Lung (tissue), 12 donors: ENCODE data around the gene ADRB2. TPM values are rescaled to one million over a fixed set of nuclear protein-coding genes. Genes with fewer than 3 reads are reported as not detected.
A peak's percentile ranks its signal among the peaks of the same experiment; 100 is the strongest.

Experiments
- ATAC-seq: fragments of 200-7000 bp; cut with Tn5 transposase; one replicate; pipeline ENCODE4 v1.9.1; 2020; ENCODE audit warnings: moderate number of reproducible peaks; ENCODE audit not compliant: insufficient read depth, low FRiP score
- DNase-seq, 3 donors: peaks; one replicate each; pipeline ENCODE4 v3.0.0-alpha.2; 2013 to 2017
- H3K27ac ChIP-seq, 2 donors: one replicate each; pipeline ENCODE4 v1.5.1; 2013; ENCODE audit warnings: mild to moderate bottlenecking in 2 of 2, moderate library complexity in 2 of 2, control low read depth in 1 of 2, inconsistent platforms in 1 of 2, low read depth in 1 of 2, low read length in 1 of 2
- H3K27me3 ChIP-seq, 3 donors: one replicate each; pipeline ENCODE4 v1.5.1; 2013; ENCODE audit warnings: low read length in 2 of 3; ENCODE audit not compliant: control insufficient read depth in 3 of 3, insufficient read depth in 3 of 3
- H3K36me3 ChIP-seq, 4 donors: one replicate each; pipeline ENCODE4 v1.5.1; 2013; ENCODE audit warnings: low read length in 4 of 4, mild to moderate bottlenecking in 1 of 4, moderate library complexity in 1 of 4; ENCODE audit not compliant: control insufficient read depth in 4 of 4, insufficient read depth in 4 of 4
- H3K4me1 ChIP-seq, 5 donors: one replicate each; pipeline ENCODE4 v1.5.1; 2013; ENCODE audit warnings: low read length in 5 of 5, mild to moderate bottlenecking in 2 of 5, moderate library complexity in 1 of 5; ENCODE audit not compliant: control insufficient read depth in 5 of 5, insufficient read depth in 5 of 5
- H3K4me3 ChIP-seq: one replicate; pipeline ENCODE4 v1.5.1; 2013; ENCODE audit warnings: mild to moderate bottlenecking, control low read depth, moderate library complexity
- H3K9ac ChIP-seq, 2 donors: one replicate each; pipeline ENCODE4 v1.5.1; 2013; ENCODE audit warnings: low read length in 2 of 2, control low read depth in 1 of 2; ENCODE audit not compliant: insufficient read depth in 1 of 2
- H3K9me3 ChIP-seq, 4 donors: one replicate each; pipeline ENCODE4 v1.5.1; 2013; ENCODE audit warnings: low read length in 3 of 4, mild to moderate bottlenecking in 1 of 4, moderate library complexity in 1 of 4; ENCODE audit not compliant: control insufficient read depth in 4 of 4, insufficient read depth in 3 of 4
- WGBS, 2 donors: extraction: QIAGEN DNeasy Blood & Tissue Kit; methylation state at CpG; one replicate each; pipeline ENCODE4 v1.1.7; 2013; 5-methylcytosine and 5-hydroxymethylcytosine counted together
- polyA plus RNA-seq, 2 donors: library from polyadenylated mRNA; stranded (reverse); fragments of 200-250 nt; gene quantifications; one replicate each; pipeline ENCODE4 v1.2.1, GENCODE V29; 2013
- total RNA-seq, 2 donors: library from RNA; depleted of rRNA in 1 of 2; stranded (reverse); fragments of >200 nt in 1 of 2; gene quantifications; one replicate each; pipeline ENCODE4 v1.2.1, GENCODE V29; 2014 to 2021
- TF ChIP-seq, protein P1 (sequence below): IDR thresholded peaks from 2 replicates; pipeline ENCODE4 v1.5.1; 2012; ENCODE audit warnings: mild to moderate bottlenecking; ENCODE audit errors: control extremely low read depth, extremely low read depth
- donor health status: control.
- donor health status: control.
- donor health status: Bipolar disorder and iron deficiency.
- donor health status: healthy.
- donor health status: DM: yes; HTN: yes; CAD: no.

The ADRB2 gene
- total and polyA plus RNA-seq, 4 donors: 3.5 to 18.4 (median 9.5) TPM

DNA sequence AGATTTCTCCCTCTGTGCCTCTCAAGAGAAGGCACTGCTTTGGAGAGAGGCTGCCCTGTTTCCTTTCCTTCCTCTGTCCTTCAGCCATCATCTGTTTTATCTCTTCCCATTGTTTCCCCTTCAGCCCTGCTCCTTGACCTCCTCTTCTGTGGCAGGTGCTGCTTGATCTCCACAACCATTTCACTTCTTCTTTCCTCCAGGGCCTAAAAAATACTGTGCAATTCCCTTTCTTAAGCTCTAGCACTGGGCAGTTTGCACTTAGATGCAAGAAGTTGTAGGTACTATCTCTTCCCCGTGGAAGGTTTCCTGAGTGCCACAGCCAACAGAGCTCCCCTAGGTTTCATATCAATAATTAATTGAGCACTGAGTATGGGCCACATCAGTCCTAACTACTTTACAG, 8.8 kb upstream of the ADRB2 start:
- Histone ChIP-seq H3K4me3 (no peak overlapping the region), H3K36me3 (no peaks in the 10 kb centered on the region), H3K9ac (no peak overlapping the region), H3K27me3 (no peaks in the 10 kb centered on the region), H3K9me3 (no peaks in the 10 kb centered on the region), H3K27ac (no peak overlapping the region), H3K4me1 (peaks cover 0 to 37% (median 10%) of the 10 kb centered on the region in 5 donors)
- DNase-seq: no peak
- TF ChIP-seq, protein P1, sequence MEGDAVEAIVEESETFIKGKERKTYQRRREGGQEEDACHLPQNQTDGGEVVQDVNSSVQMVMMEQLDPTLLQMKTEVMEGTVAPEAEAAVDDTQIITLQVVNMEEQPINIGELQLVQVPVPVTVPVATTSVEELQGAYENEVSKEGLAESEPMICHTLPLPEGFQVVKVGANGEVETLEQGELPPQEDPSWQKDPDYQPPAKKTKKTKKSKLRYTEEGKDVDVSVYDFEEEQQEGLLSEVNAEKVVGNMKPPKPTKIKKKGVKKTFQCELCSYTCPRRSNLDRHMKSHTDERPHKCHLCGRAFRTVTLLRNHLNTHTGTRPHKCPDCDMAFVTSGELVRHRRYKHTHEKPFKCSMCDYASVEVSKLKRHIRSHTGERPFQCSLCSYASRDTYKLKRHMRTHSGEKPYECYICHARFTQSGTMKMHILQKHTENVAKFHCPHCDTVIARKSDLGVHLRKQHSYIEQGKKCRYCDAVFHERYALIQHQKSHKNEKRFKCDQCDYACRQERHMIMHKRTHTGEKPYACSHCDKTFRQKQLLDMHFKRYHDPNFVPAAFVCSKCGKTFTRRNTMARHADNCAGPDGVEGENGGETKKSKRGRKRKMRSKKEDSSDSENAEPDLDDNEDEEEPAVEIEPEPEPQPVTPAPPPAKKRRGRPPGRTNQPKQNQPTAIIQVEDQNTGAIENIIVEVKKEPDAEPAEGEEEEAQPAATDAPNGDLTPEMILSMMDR: no peak
- 66 to 72% methylated on average over 1 of the region's 1 CpG for WGBS, 2 donors
- ATAC-seq: no peak

DNA sequence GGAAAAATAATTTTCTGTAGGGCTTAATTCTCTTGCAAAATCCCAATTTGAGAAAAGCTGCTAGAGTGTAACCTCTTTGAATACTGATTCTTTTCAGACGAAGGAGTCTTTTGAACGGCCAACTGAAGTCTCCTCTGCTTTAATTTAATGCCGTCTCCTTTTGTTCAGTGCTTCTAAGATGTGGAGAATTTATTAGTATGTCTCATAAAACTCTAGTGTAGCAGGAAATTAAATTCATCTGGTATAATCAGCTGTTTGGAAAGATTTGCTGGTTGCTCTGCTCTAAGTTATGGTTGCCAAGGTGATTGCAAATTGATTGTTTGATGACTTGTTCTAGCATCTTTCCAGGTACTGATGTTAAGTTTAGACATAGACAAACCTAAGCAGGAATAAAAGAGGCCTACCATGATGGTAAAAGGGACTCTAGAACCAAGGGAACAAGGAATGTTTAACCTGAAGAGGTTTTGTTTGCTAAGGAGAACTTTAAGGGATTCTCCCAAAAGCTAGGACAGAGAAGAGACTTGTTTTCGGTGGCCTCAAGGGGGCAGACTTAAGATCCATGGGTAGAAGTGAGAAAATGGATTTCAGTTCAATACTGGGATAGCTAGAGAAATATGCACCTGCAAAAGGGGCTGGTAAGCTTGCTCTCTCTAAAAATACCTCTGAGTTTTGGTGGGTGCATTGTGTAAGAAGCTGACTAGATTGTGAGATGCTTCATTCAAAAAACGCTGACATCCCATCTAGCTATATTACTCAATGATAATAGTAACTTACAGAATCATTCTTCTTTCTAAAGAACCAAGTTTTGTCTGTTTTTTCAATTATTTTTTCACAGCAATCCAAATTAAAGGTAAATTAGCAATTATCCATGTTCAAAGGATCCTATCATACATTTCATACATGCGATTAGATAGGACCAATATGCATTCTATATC, 5.7 kb upstream of the ADRB2 start:
- DNase-seq: no peak
- Histone ChIP-seq H3K27ac (no peak overlapping the region), H3K4me1 (peaks cover 0 to 36% (median 10%) of the 10 kb centered on the region in 5 donors), H3K9me3 (no peaks in the 10 kb centered on the region), H3K36me3 (no peaks in the 10 kb centered on the region), H3K9ac (no peak overlapping the region), H3K4me3 (no peak overlapping the region), H3K27me3 (no peaks in the 10 kb centered on the region)
- 67 to 76% methylated on average over 6 of the region's 6 CpGs for WGBS, 2 donors
- TF ChIP-seq, protein P1: peak; percentile 13
- no peak for ATAC-seq

DNA sequence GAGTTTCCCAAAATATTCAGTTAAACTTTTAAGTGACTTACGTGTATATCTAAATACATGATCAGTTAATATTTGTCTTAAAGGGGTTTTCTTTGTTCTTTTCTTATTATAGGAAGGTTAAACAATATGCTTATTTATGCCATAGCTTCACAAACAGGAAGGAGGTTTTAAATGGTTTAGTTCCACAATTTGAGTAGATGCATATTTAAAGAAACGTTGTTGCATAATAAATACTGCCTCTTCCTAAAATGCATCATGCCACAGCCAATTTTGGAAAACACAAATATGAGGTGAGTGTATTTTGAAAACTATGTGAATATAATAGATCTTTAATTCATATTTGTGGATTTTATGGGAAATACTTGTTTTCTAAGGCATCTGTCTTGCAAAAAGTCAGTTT, 2.5 kb upstream of the ADRB2 start:
- ATAC-seq (no peak), DNase-seq (no peak)
- Histone ChIP-seq H3K27me3 (no peaks in the 10 kb centered on the region), H3K9me3 (no peaks in the 10 kb centered on the region), H3K9ac (no peak overlapping the region), H3K4me3 (no peak overlapping the region), H3K27ac (no peak overlapping the region), H3K36me3 (no peaks in the 10 kb centered on the region), H3K4me1 (peaks cover 0 to 17% (median 3%) of the 10 kb centered on the region in 5 donors)
- 45 to 50% methylated on average over 2 of the region's 2 CpGs for WGBS, 2 donors
- TF ChIP-seq, protein P1: no peak
